ENCODE measurements around the gene MRPL41.

Gene MRPL41

DNA sequence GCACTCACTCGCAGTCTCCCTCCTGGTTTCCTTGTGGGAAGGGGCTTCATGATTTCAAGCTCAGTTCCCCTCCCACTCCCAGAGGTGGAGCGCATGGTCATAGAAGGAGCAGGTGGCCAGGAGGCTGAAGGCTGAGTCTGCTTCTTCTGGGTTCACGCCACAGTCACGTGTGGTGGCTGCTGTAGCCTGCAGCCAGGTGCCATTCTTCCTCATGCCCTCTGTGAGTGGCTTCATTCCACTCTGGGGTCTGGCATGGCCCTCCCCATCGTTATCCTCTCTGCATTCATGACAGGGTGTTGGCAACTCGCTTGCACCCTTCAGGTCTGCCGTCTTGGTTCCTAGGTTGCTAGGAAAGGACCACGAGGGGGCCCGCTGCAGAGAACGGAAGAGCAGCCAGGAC, 3.5 kb downstream of the MRPL41 start:
- Histone ChIP-seq H3K4me3 (ENCODE audit: low read length, poor library complexity, severe bottlenecking) (no peak overlapping the region), H4K20me1 (ENCODE audit: insufficient read depth, low read length, poor library complexity, severe bottlenecking) (no peaks in the 10 kb centered on the region), H2AFZ (ENCODE audit: low read length) (no peak overlapping the region), H3K27me3 (ENCODE audit: insufficient read depth, low read length, poor library complexity, severe bottlenecking) (no peaks in the 10 kb centered on the region), H3K4me1 (ENCODE audit: insufficient read depth, low read length, poor library complexity, severe bottlenecking) (peaks cover under 1% of the 10 kb centered on the region), H3K4me2 (ENCODE audit: low read depth, low read length, poor library complexity, severe bottlenecking) (no peak overlapping the region), H3K79me2 (ENCODE audit: insufficient read depth, low read length) (0 out of 2 replicates have a peak, but pooled peaks cover 7% of the 10 kb centered on the region), H3F3A (ENCODE audit: low read depth) (0 out of 2 replicates have a peak, but pooled peaks cover 3% of the 10 kb centered on the region), H3K9ac (ENCODE audit: low read depth, low read length, poor library complexity, severe bottlenecking) (no peak overlapping the region), H3K9me3 (ENCODE audit: insufficient read depth, low read depth, low read length) (no peaks in the 10 kb centered on the region), H3K9me2 (replicated peaks; ENCODE audit: low read depth, low read length) (no peaks in the 10 kb centered on the region), H3K36me3 (ENCODE audit: insufficient read depth, low read length) (peaks cover 32% of the 10 kb centered on the region; the same call in 1 of the 2 replicates)
- TF ChIP-seq, protein P1, sequence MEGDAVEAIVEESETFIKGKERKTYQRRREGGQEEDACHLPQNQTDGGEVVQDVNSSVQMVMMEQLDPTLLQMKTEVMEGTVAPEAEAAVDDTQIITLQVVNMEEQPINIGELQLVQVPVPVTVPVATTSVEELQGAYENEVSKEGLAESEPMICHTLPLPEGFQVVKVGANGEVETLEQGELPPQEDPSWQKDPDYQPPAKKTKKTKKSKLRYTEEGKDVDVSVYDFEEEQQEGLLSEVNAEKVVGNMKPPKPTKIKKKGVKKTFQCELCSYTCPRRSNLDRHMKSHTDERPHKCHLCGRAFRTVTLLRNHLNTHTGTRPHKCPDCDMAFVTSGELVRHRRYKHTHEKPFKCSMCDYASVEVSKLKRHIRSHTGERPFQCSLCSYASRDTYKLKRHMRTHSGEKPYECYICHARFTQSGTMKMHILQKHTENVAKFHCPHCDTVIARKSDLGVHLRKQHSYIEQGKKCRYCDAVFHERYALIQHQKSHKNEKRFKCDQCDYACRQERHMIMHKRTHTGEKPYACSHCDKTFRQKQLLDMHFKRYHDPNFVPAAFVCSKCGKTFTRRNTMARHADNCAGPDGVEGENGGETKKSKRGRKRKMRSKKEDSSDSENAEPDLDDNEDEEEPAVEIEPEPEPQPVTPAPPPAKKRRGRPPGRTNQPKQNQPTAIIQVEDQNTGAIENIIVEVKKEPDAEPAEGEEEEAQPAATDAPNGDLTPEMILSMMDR (conservative IDR thresholded peaks at IDR 0.05; ENCODE audit: low read length) = no peak
- no peak for TF ChIP-seq EZH2phosphoT487 (IDR thresholded peaks at IDR 0.05; ENCODE audit: borderline replicate concordance)

GRCh38 chr9:137556069-137556838, 4.6 kb downstream of the MRPL41 start:
- Histone ChIP-seq H3K4me3 (ENCODE audit: low read length, poor library complexity, severe bottlenecking) (no peak overlapping the region), H2AFZ (ENCODE audit: low read length) (no peak overlapping the region), H3K36me3 (ENCODE audit: insufficient read depth, low read length) (peaks cover 32% of the 10 kb centered on the region; the same call in 1 of the 2 replicates), H3K9ac (ENCODE audit: low read depth, low read length, poor library complexity, severe bottlenecking) (no peak overlapping the region), H3K79me2 (ENCODE audit: insufficient read depth, low read length) (0 out of 2 replicates have a peak, but pooled peaks cover 7% of the 10 kb centered on the region), H3F3A (ENCODE audit: low read depth) (0 out of 2 replicates have a peak, but pooled peaks cover 3% of the 10 kb centered on the region), H3K4me1 (ENCODE audit: insufficient read depth, low read length, poor library complexity, severe bottlenecking) (no peaks in the 10 kb centered on the region), H3K9me2 (replicated peaks; ENCODE audit: low read depth, low read length) (no peaks in the 10 kb centered on the region), H3K27me3 (ENCODE audit: insufficient read depth, low read length, poor library complexity, severe bottlenecking) (no peaks in the 10 kb centered on the region), H3K4me2 (ENCODE audit: low read depth, low read length, poor library complexity, severe bottlenecking) (no peak overlapping the region), H3K9me3 (ENCODE audit: insufficient read depth, low read depth, low read length) (no peaks in the 10 kb centered on the region), H4K20me1 (ENCODE audit: insufficient read depth, low read length, poor library complexity, severe bottlenecking) (no peaks in the 10 kb centered on the region)
- no peak for TF ChIP-seq EZH2phosphoT487 (IDR thresholded peaks at IDR 0.05; ENCODE audit: borderline replicate concordance)
- TF ChIP-seq, protein P1 (conservative IDR thresholded peaks at IDR 0.05; ENCODE audit: low read length) = no peak

- peaks cover 32% of the 10 kb centered on the region; the same call in 1 of the 2 replicates for H3K36me3 ChIP-seq (ENCODE audit: insufficient read depth, low read length)
- TF ChIP-seq EZH2phosphoT487 (IDR thresholded peaks at IDR 0.05; ENCODE audit: borderline replicate concordance) = no peak
- H3K9me3 ChIP-seq (ENCODE audit: insufficient read depth, low read depth, low read length) = no peaks in the 10 kb centered on the region
- H2AFZ ChIP-seq (ENCODE audit: low read length) = no peak overlapping the region
- no peak overlapping the region for H3K9ac ChIP-seq (ENCODE audit: low read depth, low read length, poor library complexity, severe bottlenecking)
- H3K4me1 ChIP-seq (ENCODE audit: insufficient read depth, low read length, poor library complexity, severe bottlenecking) = no peaks in the 10 kb centered on the region
- no peaks in the 10 kb centered on the region for H3K79me2 ChIP-seq (ENCODE audit: insufficient read depth, low read length)
- no peak overlapping the region for H3K4me2 ChIP-seq (ENCODE audit: low read depth, low read length, poor library complexity, severe bottlenecking)
- no peaks in the 10 kb centered on the region for H4K20me1 ChIP-seq (ENCODE audit: insufficient read depth, low read length, poor library complexity, severe bottlenecking)
- no peaks in the 10 kb centered on the region for H3K27me3 ChIP-seq (ENCODE audit: insufficient read depth, low read length, poor library complexity, severe bottlenecking)
- 0 out of 2 replicates have a peak, but pooled peaks cover 3% of the 10 kb centered on the region for H3F3A ChIP-seq (ENCODE audit: low read depth)
- H3K9me2 ChIP-seq (replicated peaks; ENCODE audit: low read depth, low read length) = no peaks in the 10 kb centered on the region
- H3K4me3 ChIP-seq (ENCODE audit: low read length, poor library complexity, severe bottlenecking) = no peak overlapping the region
Observed at GRCh38 chr9:137558127-137558526, 6.4 kb downstream of the MRPL41 start.

All from Loucy (cell line).